HG03442 (cell line): ENCODE measurements around the gene NDUFS1.
"Not testable (repeated sequence)": the region's sequence is repeated elsewhere in the genome, so short reads cannot be mapped to it uniquely, and the experiment has no call there.

ENCODE experiments used
- ATAC-seq: cut with Tn5 transposase; IDR thresholded peaks from one replicate; pipeline ENCODE4 v1.9.1; 2021; ENCODE audit warnings: mild to moderate bottlenecking, moderate library complexity; ENCODE audit not compliant: unreplicated experiment

The NDUFS1 gene

DNA sequence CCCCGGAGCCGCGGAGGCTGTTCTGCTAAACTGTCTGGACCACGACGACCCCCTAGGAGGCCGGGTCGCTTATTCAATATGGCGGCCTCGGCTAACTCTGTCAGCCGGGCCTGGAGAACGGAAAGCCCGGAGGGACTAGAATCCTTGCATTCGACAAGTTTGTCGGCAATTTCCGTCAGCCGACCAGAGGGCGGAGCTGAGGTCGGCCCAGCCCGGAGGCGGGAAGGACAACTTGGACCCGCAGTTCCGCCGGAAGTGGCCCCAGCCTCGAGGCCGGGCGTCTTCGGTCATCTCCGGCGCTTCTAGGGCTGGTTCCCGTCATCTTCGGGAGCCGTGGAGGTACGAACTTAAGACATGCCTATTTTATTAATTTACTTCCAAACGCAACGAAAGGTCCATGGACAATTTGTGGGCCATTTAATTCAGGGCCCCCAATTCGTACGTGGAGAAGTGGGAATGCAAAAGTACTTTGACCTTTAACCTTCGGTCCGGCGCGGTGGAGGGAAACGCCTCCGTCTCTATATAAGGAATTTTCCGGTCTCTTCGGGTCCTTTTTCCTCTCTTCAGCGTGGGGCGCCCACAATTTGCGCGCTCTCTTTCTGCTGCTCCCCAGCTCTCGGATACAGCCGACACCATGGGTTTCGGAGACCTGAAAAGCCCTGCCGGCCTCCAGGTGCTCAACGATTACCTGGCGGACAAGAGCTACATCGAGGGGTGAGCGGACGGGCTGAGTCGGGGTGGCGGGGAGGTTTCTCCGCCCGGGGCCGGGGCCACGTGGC, at the start of gene NDUFS1, which contains the start of gene EEF1B2:
Gene NDUFS1, minus strand, starts transcription at position 99 of the 779 bp plus-strand sequence. CDS start 5,766 bp downstream, outside the sequence.
Gene EEF1B2, plus strand, starts transcription at position 550 of the 779 bp plus-strand sequence. Its CDS starts 85 bp downstream, at position 635.
- ATAC-seq: peak; percentile 87

- no peak for ATAC-seq
Measured at GRCh38 chr2:206208900-206209299, 49.7 kb upstream of the NDUFS1 start.

DNA sequence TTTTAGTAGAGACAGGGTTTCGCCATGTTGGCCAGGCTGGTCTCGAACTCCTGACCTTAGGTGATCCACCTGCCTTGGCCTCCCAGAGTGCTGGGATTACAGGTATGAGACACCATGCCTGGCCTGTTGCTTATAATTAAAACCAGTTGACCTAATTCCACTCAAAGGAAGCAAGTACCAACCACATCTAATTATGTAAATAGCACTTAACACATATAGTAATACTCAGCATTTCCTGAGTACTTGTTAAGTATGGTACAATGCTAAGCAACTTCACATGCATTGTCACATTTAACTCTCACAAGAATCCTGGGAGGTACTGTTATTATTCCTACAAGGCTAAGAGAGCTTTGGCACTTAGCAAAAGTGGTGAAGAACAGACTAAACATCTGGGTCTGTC, 48.1 kb upstream of the NDUFS1 start:
- not testable (repeated sequence) for ATAC-seq

GRCh38 chr2:206204710-206205109, 45.5 kb upstream of the NDUFS1 start:
- ATAC-seq: no peak

DNA sequence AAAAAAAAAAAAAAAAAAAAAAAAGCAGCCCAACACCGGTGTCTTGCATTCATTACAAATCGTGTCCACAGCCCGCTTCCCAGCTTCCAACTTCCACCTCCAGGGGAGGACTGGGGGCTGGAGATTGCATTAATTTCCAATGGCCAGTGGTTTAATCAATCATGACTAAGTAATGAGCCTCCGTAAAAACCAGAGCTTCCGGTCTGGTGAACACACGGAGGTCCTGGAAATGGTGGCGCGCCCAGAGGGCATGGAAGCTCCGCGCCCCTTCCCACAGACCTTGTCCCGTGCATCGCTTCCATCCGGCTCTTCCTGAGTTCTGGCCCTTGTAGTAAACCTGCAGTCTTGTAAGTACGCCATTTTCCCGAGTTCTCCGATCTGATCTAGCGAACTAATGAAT, 44.1 kb upstream of the NDUFS1 start:
- ATAC-seq: no peak

GRCh38 chr2:206202446-206202845, 43.2 kb upstream of the NDUFS1 start:
- ATAC-seq: no peak

- no peak for ATAC-seq
Measured at GRCh38 chr2:206201075-206201848, 42.0 kb upstream of the NDUFS1 start.

GRCh38 chr2:206198677-206199076, 39.4 kb upstream of the NDUFS1 start:
- no peak for ATAC-seq

- ATAC-seq: no peak
Measured at GRCh38 chr2:206193671-206194357, 34.6 kb upstream of the NDUFS1 start.

- ATAC-seq: no peak
Measured at GRCh38 chr2:206192157-206192556, 32.9 kb upstream of the NDUFS1 start.

GRCh38 chr2:206190689-206191088, 31.4 kb upstream of the NDUFS1 start:
- no peak for ATAC-seq

GRCh38 chr2:206190111-206190510, 30.9 kb upstream of the NDUFS1 start:
- no peak for ATAC-seq

GRCh38 chr2:206189691-206190090, 30.4 kb upstream of the NDUFS1 start:
- no peak for ATAC-seq

DNA sequence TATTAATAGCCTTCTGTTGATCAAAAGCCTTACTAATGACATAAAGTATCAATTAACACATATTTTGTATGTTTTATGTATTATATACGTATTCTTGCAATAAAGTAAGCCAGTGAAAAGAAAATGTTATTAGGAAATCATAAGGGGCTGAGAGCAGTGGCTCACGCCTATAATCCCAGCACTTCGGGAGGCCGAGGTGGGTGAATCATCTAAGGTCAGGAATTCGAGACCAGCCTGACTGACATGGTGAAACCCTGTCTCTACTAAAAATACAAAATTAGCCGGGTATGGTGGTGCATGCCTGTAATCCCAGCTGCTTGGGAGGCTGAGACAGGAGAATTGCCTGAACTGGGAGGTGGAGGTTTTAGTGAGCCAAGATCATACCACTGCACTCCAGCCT, 22.3 kb upstream of the NDUFS1 start:
- ATAC-seq: not testable (repeated sequence)

DNA sequence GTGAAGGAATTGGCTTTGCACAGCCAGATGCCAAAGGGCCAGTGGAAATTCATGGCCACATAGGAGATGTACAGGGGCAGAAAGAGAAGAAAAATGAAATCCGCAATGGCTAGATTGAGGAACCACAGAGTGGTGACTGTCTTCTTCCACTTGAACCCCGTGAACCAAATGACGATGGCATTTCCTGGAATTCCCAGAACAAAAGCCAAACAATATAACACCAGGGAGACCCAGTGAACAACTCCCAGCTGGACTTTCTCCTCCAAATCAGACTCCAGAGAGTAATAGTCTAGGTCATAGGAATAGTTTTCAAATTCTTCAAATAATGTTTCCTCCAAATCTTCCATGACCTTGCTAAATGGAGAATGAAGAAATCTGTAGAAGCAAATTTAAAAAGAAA, 17.7 kb upstream of the NDUFS1 start:
- no peak for ATAC-seq

DNA sequence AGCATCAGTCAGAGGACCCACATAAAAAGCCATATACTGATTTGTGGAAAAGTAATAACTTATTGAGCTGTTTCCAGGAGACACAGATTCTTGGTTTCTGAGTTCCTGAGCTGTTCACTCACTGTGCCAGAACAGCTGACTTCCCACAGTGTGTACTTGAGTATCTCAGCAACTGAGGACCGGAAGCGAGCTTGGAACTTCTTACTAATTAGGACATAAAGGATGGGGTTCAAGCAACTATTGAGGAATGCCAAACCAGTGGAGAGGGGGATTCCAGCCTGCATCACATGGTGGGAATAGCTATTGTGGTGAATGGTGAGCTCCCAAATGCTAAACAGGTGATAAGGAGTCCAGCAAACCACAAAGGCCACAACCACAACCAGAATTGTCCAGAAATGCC, 16.9 kb upstream of the NDUFS1 start:
- no peak for ATAC-seq

- ATAC-seq: no peak
Measured at GRCh38 chr2:206173147-206173546, 13.9 kb upstream of the NDUFS1 start.

DNA sequence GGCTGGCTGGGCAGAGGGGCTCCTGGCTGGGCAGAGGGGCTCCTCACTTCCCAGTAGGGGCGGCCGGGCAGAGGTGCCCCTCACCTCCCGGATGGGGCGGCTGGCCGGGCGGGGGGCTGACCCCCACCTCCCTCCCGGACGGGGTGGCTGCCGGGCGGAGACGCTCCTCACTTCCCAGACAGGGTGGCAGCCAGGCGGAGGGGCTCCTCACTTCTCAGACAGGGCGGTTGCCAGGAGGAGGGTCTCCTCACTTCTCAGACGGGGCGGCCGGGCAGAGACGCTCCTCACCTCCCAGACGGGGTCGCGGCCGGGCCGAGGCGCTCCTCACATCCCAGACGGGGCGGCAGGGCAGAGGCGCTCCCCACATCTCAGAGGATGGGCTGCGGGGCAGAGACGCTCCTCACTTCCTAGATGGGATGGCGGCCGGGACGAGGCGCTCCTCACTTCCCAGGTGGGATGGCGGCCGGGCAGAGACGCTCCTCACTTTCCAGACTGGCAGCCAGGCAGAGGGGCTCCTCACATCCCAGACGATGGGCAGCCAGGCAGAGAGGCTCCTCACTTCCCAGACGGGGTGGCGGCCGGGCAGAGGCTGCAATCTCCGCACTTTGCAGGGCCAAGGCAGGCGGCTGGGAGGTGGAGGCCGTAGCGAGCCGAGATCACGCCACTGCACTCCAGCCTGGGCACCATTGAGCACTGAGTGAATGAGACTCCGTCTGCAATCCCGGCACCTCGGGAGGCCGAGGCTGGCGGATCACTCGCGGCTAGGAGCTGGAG, 12.6 kb upstream of the NDUFS1 start:
- not testable (repeated sequence) for ATAC-seq

- not testable (repeated sequence) for ATAC-seq
Measured at GRCh38 chr2:206168230-206168629, 9.0 kb upstream of the NDUFS1 start.

GRCh38 chr2:206164261-206164862, 5.1 kb upstream of the NDUFS1 start:
- ATAC-seq: no peak
